IgD-negative memory B cell (primary cell): ENCODE measurements around the gene MCF2L. TPM values are rescaled to one million over a fixed set of nuclear protein-coding genes. Genes with fewer than 3 reads are reported as not detected.

Experiments used
- H3K27ac Mint-ChIP-seq, 3 donors: one replicate each; pipeline ENCODE4 v1.8.0; 2020 to 2022; ENCODE audit warnings: mild to moderate bottlenecking in 3 of 3, mixed read lengths in 3 of 3, moderate library complexity in 1 of 3
- H3K27me3 Mint-ChIP-seq: one replicate; pipeline ENCODE4 v1.8.0; 2021; ENCODE audit warnings: mixed read lengths
- H3K36me3 Mint-ChIP-seq: one replicate; pipeline ENCODE4 v1.8.0; 2020; ENCODE audit warnings: mild to moderate bottlenecking, mixed read lengths
- H3K4me1 Mint-ChIP-seq, 3 donors: one replicate each; pipeline ENCODE4 v1.8.0; 2020 to 2022; ENCODE audit warnings: mixed read lengths in 3 of 3, mild to moderate bottlenecking in 1 of 3
- H3K4me3 Mint-ChIP-seq, 4 donors: one replicate each; pipeline ENCODE4 v1.8.0; 2020 to 2022; ENCODE audit warnings: mild to moderate bottlenecking in 4 of 4, mixed read lengths in 4 of 4, moderate library complexity in 3 of 4
- H3K9me3 Mint-ChIP-seq, 3 donors: one replicate each; pipeline ENCODE4 v1.8.0; 2020 to 2021; ENCODE audit warnings: mixed read lengths in 3 of 3, mild to moderate bottlenecking in 1 of 3
- polyA plus RNA-seq: library from polyadenylated mRNA; unstranded; fragments of 300-500 nt; fragmentation: Illumina TruSeq; gene quantifications from one replicate; pipeline ENCODE4 v1.2.3, GENCODE V29; 2021

The MCF2L gene
- polyA plus RNA-seq, 1 donor from 2014 or later, result 1.7 TPM

- H3K27ac Mint-ChIP-seq, result no peak overlapping the region
- H3K9me3 Mint-ChIP-seq, result no peaks in the 10 kb centered on the region
- H3K27me3 Mint-ChIP-seq, result no peaks in the 10 kb centered on the region
- H3K4me1 Mint-ChIP-seq, result no peaks in the 10 kb centered on the region
- H3K4me3 Mint-ChIP-seq, result no peak overlapping the region
- H3K36me3 Mint-ChIP-seq, result no peaks in the 10 kb centered on the region
Observed at GRCh38 chr13:113086991-113087922, 118.2 kb downstream of the MCF2L start.

DNA sequence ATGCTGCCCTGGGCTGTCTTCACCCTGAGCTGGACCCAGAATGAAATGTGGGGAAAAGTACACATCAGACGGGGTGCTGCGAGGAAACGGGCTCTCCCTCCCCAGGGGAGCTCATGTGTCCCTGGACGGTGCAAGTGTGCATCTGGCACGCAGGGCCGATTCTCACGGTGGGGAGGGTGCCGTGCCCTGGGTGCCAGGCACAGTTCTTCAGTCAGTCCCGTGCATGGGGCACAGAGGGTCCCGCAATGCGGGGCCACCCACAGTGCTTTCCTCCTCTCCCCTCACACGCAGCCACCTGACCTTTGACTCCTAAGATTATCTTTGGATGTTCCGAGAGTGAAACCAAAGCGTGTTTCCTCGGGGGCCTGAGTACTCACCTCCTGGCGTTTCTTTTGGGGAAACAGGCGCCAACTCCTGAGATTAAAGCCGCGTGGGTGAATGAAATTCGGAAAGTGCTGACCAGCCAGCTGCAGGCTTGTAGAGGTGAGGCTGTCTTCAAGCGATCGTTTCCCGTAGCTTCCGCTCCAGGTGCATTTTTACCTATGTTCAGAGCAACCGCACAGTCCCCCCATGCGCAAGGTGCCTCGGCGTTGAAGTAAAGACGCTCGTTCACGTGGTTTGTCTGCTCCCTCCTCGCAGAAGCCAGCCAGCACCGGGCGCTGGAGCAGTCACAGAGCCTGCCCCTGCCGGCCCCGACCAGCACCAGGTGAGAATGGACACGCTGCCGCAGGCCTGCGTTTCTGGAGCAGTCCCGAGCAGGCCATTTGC is 119.1 kb downstream of the MCF2L start:
- no peak overlapping the region for H3K4me3 Mint-ChIP-seq
- H3K27ac Mint-ChIP-seq, result no peak overlapping the region
- H3K27me3 Mint-ChIP-seq, result no peaks in the 10 kb centered on the region
- no peaks in the 10 kb centered on the region for H3K9me3 Mint-ChIP-seq
- no peaks in the 10 kb centered on the region for H3K36me3 Mint-ChIP-seq
- H3K4me1 Mint-ChIP-seq, result no peaks in the 10 kb centered on the region

GRCh38 chr13:113088691-113089020 is 119.6 kb downstream of the MCF2L start:
- Mint-ChIP-seq H3K4me3 (no peak overlapping the region), H3K27ac (no peak overlapping the region), H3K27me3 (no peaks in the 10 kb centered on the region), H3K4me1 (no peaks in the 10 kb centered on the region), H3K36me3 (no peaks in the 10 kb centered on the region), H3K9me3 (no peaks in the 10 kb centered on the region)

- Mint-ChIP-seq H3K4me1 (no peaks in the 10 kb centered on the region), H3K27ac (no peak overlapping the region), H3K4me3 (no peak overlapping the region), H3K27me3 (no peaks in the 10 kb centered on the region), H3K9me3 (no peaks in the 10 kb centered on the region), H3K36me3 (no peaks in the 10 kb centered on the region)
Observed at GRCh38 chr13:113089693-113090414, 120.8 kb downstream of the MCF2L start.

GRCh38 chr13:113090415-113090770 is 121.4 kb downstream of the MCF2L start:
- Mint-ChIP-seq H3K36me3 (no peaks in the 10 kb centered on the region), H3K27me3 (no peaks in the 10 kb centered on the region), H3K27ac (no peak overlapping the region), H3K4me3 (no peak overlapping the region), H3K9me3 (no peaks in the 10 kb centered on the region), H3K4me1 (no peaks in the 10 kb centered on the region)

DNA sequence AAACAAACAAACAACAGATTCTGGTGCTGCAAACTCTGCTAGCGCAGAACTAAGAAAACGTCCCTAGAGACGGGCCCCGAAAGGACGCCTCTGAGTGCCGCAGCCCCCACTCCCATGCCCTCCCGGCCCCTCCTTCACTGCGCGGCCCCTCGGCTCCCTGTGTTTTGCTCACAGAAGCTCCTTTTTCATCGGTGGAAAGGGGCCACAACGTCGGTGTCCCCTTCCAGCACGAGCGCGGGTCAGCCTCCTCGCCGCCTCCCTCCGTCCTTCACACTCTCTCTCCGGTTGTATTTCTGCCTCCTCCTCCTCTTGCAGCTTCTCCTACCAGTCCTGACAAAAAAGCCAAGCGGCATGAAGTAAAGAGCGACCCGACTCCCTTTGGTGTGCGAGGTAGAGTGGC is 121.8 kb downstream of the MCF2L start:
- Mint-ChIP-seq H3K27ac (no peak overlapping the region), H3K4me3 (no peak overlapping the region), H3K4me1 (no peaks in the 10 kb centered on the region), H3K36me3 (no peaks in the 10 kb centered on the region), H3K27me3 (no peaks in the 10 kb centered on the region), H3K9me3 (no peaks in the 10 kb centered on the region)

DNA sequence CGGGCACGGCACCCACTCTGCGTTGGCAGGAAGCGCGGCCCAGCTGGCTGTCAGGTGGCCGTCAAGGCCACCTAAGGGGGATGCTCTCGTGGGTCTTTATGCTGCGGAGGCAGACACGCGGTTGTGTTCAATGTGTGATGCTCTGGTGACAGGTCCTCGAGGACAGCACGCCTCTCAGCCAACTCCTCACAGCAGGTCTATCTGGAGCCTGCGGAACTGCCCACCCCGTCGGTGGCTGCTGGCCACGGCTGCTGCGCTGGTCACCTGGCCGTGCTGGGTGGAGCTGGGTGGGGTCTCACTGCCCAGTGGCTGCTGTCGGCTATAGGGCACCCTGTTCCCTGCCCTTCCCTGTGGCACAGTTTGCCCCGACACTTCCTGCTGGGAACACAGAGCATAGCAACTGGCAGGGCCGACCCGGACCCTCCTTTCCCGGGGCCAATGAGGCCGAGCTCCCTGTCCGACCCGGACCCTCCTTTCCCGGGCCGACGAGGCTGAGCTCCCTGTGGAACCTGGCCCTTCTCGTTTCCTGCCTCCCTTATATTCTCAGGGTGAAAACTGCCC is 122.3 kb downstream of the MCF2L start:
- no peaks in the 10 kb centered on the region for H3K36me3 Mint-ChIP-seq
- H3K4me3 Mint-ChIP-seq, result no peak overlapping the region
- H3K4me1 Mint-ChIP-seq, result no peaks in the 10 kb centered on the region
- no peak overlapping the region for H3K27ac Mint-ChIP-seq
- no peaks in the 10 kb centered on the region for H3K27me3 Mint-ChIP-seq
- no peaks in the 10 kb centered on the region for H3K9me3 Mint-ChIP-seq

GRCh38 chr13:113091891-113092775 is 123.1 kb downstream of the MCF2L start:
- Mint-ChIP-seq H3K9me3 (no peaks in the 10 kb centered on the region), H3K4me1 (no peaks in the 10 kb centered on the region), H3K27ac (no peak overlapping the region), H3K27me3 (no peaks in the 10 kb centered on the region), H3K4me3 (no peak overlapping the region), H3K36me3 (no peaks in the 10 kb centered on the region)

- H3K36me3 Mint-ChIP-seq, result no peaks in the 10 kb centered on the region
- H3K27me3 Mint-ChIP-seq, result no peaks in the 10 kb centered on the region
- H3K4me1 Mint-ChIP-seq, result no peaks in the 10 kb centered on the region
- no peaks in the 10 kb centered on the region for H3K9me3 Mint-ChIP-seq
- H3K27ac Mint-ChIP-seq, result no peak overlapping the region
- no peak overlapping the region for H3K4me3 Mint-ChIP-seq
Observed at GRCh38 chr13:113092776-113093579, 124.0 kb downstream of the MCF2L start.

DNA sequence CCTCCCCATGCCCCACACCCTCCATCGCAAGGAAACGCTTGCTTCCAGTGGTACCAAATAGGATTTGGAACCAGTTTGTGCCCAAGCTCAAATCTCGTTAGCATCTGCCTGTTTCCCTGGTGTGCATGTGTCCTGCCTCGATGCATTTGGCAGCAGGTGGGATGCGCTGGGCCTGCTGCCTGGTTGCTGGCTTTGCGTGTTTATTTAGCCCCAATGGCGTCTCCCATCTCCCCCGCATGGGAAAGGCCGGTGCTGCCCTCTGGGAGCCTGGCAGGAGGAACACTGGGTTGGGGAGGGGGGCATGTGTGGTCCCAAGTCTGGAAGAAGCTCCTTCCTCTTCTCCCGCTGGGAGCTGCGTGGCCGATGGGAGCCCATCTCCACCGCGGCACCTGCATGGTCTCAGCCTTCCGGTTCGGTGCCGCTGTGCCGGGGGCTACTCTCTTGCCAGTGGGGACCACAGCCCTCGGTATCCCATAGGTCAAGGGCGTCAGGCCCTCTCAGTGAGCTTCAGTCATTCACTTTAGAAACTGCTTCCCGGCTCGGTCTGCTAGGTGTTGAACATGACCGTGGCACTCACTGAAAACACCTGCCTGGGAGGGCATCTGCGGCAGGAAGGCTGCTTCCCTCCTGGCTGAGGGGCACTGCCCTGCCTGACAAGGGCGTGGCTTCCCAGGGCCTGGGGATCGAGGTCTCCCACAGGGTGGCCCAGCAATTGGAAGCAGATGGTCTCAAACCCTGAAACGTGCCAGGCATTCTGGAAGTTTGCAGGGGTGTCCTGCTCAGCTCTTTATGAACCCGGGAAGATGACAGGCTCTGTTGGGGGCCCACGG is 124.8 kb downstream of the MCF2L start:
- Mint-ChIP-seq H3K4me1 (no peaks in the 10 kb centered on the region), H3K9me3 (no peaks in the 10 kb centered on the region), H3K4me3 (peak overlapping the region in 1 of 4 donors; percentile 39), H3K27ac (no peak overlapping the region), H3K27me3 (no peaks in the 10 kb centered on the region), H3K36me3 (no peaks in the 10 kb centered on the region)

DNA sequence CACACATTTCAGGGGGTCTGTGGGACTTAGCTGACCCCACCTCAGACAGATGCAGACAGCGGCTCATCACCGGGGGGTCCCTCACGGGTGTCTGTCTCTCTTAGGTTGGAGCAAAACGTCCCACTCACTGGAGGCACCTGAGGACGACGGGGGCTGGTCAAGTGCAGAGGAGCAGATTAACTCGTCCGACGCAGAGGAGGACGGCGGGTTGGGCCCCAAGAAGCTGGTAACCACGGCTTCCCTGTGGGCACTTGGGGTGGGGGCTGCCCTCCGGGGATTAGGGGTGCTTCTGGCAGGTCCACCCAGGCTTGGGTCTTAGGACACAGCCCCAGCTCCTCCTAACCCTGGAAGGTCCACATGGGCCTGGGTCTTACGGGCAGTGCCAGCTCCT is 125.4 kb downstream of the MCF2L start:
- Mint-ChIP-seq H3K4me1 (no peaks in the 10 kb centered on the region), H3K9me3 (no peaks in the 10 kb centered on the region), H3K27me3 (no peaks in the 10 kb centered on the region), H3K36me3 (no peaks in the 10 kb centered on the region), H3K4me3 (no peak overlapping the region), H3K27ac (no peak overlapping the region)

DNA sequence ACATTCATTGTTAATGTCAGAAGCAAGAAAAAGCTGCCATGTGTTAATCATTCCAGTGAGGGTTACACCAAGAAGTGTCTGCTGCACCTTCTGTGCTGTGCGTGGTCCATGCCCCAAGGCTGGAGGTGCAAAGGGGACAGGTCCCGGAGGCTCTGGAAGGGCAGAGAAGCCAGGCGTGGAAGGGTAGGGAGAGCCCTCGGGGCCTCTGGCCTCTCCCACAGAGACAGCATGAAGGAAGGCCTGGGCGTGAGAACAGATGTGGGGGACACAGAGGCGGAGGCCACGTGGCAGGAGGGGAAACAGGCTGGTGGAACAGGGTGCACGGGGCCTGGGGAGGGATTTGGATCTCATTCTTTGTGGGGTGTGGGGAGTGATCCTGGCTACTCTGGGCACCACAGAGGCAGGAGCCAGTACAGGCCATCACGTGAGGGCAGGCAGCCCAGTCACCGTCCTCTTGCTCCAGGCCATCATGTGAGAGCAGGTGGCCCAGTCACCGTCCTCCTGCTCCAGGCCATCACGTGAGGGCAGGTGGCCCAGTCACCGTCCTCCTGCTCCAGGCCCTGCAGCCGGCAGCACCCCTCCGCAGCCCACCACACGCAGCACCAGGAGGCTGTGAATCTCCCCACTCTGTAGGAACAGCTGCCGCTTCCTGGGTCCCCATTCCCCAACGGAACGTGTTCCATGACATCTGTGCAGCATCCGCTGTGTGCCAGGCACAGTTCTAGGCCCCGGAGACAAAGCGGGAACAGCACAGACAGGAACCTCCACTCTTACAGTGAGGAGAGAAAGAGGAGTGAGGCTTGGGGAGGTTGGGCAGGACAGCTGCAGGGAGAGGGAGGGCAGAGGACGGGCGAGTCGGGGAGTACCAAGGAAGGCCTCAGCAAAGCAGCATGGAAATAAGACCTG is 126.4 kb downstream of the MCF2L start:
- H3K9me3 Mint-ChIP-seq, result no peaks in the 10 kb centered on the region
- H3K27ac Mint-ChIP-seq, result no peak overlapping the region
- H3K4me1 Mint-ChIP-seq, result no peaks in the 10 kb centered on the region
- no peaks in the 10 kb centered on the region for H3K27me3 Mint-ChIP-seq
- H3K4me3 Mint-ChIP-seq, result peak overlapping the region in 1 of 4 donors; percentile 58
- H3K36me3 Mint-ChIP-seq, result no peaks in the 10 kb centered on the region
